Liver (tissue), 9 donors: ENCODE data around the gene CRISP1. TPM values are rescaled to one million over a fixed set of nuclear protein-coding genes. Genes with fewer than 3 reads are reported as not detected.

Experiments used
- DNase-seq: peaks from one replicate; pipeline ENCODE4 v3.0.0-alpha.2; 2017; ENCODE audit warnings: low spot score
- H3K27ac ChIP-seq, 2 donors: one replicate each; pipeline ENCODE4 v1.7.0; 2013; ENCODE audit warnings: inconsistent platforms in 2 of 2, low read length in 2 of 2, control low read depth in 1 of 2, low read depth in 1 of 2, mild to moderate bottlenecking in 1 of 2
- H3K27me3 ChIP-seq, 4 donors: one replicate each; pipeline versions ENCODE4 v1.6.1 to v1.7.0; 2013; ENCODE audit warnings: low read length in 3 of 4, inconsistent platforms in 1 of 4, mild to moderate bottlenecking in 1 of 4, moderate library complexity in 1 of 4; ENCODE audit not compliant: control insufficient read depth in 4 of 4, insufficient read depth in 4 of 4
- H3K36me3 ChIP-seq, 4 donors: one replicate each; pipeline versions ENCODE4 v1.6.1 to v1.7.0; 2013; ENCODE audit warnings: low read length in 3 of 4, mild to moderate bottlenecking in 3 of 4, low read depth in 1 of 4, moderate library complexity in 1 of 4; ENCODE audit not compliant: control insufficient read depth in 4 of 4, insufficient read depth in 3 of 4
- H3K4me1 ChIP-seq, 4 donors: one replicate each; pipeline versions ENCODE4 v1.6.1 to v1.7.0; 2013; ENCODE audit warnings: low read length in 3 of 4, mild to moderate bottlenecking in 3 of 4, moderate library complexity in 1 of 4; ENCODE audit not compliant: control insufficient read depth in 4 of 4, insufficient read depth in 4 of 4
- H3K4me3 ChIP-seq, 3 donors: one replicate each; pipeline versions ENCODE4 v1.6.1 to v1.7.0; 2013; ENCODE audit warnings: low read length in 3 of 3, control low read depth in 1 of 3, low read depth in 1 of 3, mild to moderate bottlenecking in 1 of 3
- H3K9ac ChIP-seq, 2 donors: one replicate each; pipeline ENCODE4 v1.7.0; 2013; ENCODE audit warnings: low read length in 2 of 2, mild to moderate bottlenecking in 2 of 2, moderate library complexity in 2 of 2, control low read depth in 1 of 2, low read depth in 1 of 2
- H3K9me3 ChIP-seq, 4 donors: one replicate each; pipeline versions ENCODE4 v1.6.1 to v1.7.0; 2013; ENCODE audit warnings: low read length in 3 of 4; ENCODE audit not compliant: control insufficient read depth in 4 of 4
- ATF3 ChIP-seq: IDR thresholded peaks from 2 replicates; pipeline ENCODE4 v1.6.1; 2016; ENCODE audit warnings: antibody characterized with exemption
- CTCF ChIP-seq: fragments of 150-350 bp; IDR thresholded peaks from 2 replicates; pipeline ENCODE4 v1.5.1; 2017; ENCODE audit warnings: improper control_type of control experiment, low read depth, low read length; ENCODE audit not compliant: missing input control
- EGR1 ChIP-seq, 2 donors: IDR thresholded peaks; 2 replicates each; pipeline ENCODE4 v1.6.1; 2016 to 2018; ENCODE audit warnings: antibody characterized with exemption in 2 of 2, low read depth in 2 of 2
- FOXA1 ChIP-seq: IDR thresholded peaks from 2 replicates; pipeline ENCODE4 v1.6.1; 2016; ENCODE audit warnings: antibody characterized with exemption
- FOXA2 ChIP-seq: IDR thresholded peaks from 2 replicates; pipeline ENCODE4 v1.6.1; 2016; ENCODE audit warnings: antibody characterized with exemption
- GABPA ChIP-seq, 2 donors: IDR thresholded peaks in 1 of 2; conservative IDR thresholded peaks in 1 of 2; 2 replicates each; pipeline ENCODE4 v1.6.1; 2016; ENCODE audit warnings: antibody characterized with exemption in 2 of 2, mild to moderate bottlenecking in 1 of 2, moderate library complexity in 1 of 2
- HNF4A ChIP-seq, 2 donors: conservative IDR thresholded peaks; 2 replicates each; pipeline ENCODE4 v1.6.1; 2016; ENCODE audit warnings: antibody characterized with exemption in 2 of 2, mild to moderate bottlenecking in 2 of 2
- HNF4G ChIP-seq: IDR thresholded peaks from 2 replicates; pipeline ENCODE4 v1.6.1; 2016; ENCODE audit warnings: antibody characterized with exemption
- JUND ChIP-seq, 2 donors: IDR thresholded peaks; 2 replicates each; pipeline ENCODE4 v1.6.1; 2016; ENCODE audit warnings: antibody characterized with exemption in 2 of 2
- NR2F2 ChIP-seq: IDR thresholded peaks from 2 replicates; pipeline ENCODE4 v1.6.1; 2016; ENCODE audit warnings: antibody characterized with exemption
- RXRA ChIP-seq, 2 donors: IDR thresholded peaks; 2 replicates each; pipeline ENCODE4 v1.6.1; 2017 to 2018; ENCODE audit warnings: antibody characterized with exemption in 2 of 2, mild to moderate bottlenecking in 1 of 2
- SP1 ChIP-seq: IDR thresholded peaks from 2 replicates; pipeline ENCODE4 v1.6.1; 2018; ENCODE audit warnings: antibody characterized with exemption, mild to moderate bottlenecking
- YY1 ChIP-seq: IDR thresholded peaks from 2 replicates; pipeline ENCODE4 v1.6.1; 2016; ENCODE audit warnings: antibody characterized with exemption, mild to moderate bottlenecking
- ZBTB33 ChIP-seq: IDR thresholded peaks from 2 replicates; pipeline ENCODE4 v1.6.1; 2016; ENCODE audit warnings: antibody characterized with exemption
- WGBS: extraction: QIAGEN DNeasy Blood & Tissue Kit; methylation state at CpG from one replicate; pipeline ENCODE4 v1.1.7; 2013; 5-methylcytosine and 5-hydroxymethylcytosine counted together
- polyA plus RNA-seq, 2 donors: library from polyadenylated mRNA; stranded (reverse) in 1 of 2; unstranded in 1 of 2; fragments of 200-250 nt in 1 of 2; fragments of >200 nt in 1 of 2; fragmentation: Nextera tagmentation in 1 of 2; extraction: Ambion mirVana in 1 of 2; gene quantifications; one replicate each; pipeline versions ENCODE4 v1.2.1 to v1.2.3, GENCODE V29; 2013 to 2015
- total RNA-seq, 2 donors: library from RNA; depleted of rRNA; stranded (reverse); fragments of >200 nt; gene quantifications; one replicate each; pipeline ENCODE4 v1.2.3, GENCODE V29; 2014
- TF ChIP-seq, protein P1 (sequence below): IDR thresholded peaks from 2 replicates; pipeline ENCODE4 v1.6.1; 2016; ENCODE audit warnings: antibody characterized with exemption, mild to moderate bottlenecking
- TF ChIP-seq, protein P2 (sequence below): IDR thresholded peaks from 2 replicates; pipeline ENCODE4 v1.6.1; 2016; ENCODE audit warnings: antibody characterized with exemption
- donor health status: healthy.
- donor health status: healthy.
- donor health status: healthy.
- donor health status: healthy.
- donor health status: healthy.

CRISP1 gene
- total and polyA plus RNA-seq, 4 donors, result not detected

DNA sequence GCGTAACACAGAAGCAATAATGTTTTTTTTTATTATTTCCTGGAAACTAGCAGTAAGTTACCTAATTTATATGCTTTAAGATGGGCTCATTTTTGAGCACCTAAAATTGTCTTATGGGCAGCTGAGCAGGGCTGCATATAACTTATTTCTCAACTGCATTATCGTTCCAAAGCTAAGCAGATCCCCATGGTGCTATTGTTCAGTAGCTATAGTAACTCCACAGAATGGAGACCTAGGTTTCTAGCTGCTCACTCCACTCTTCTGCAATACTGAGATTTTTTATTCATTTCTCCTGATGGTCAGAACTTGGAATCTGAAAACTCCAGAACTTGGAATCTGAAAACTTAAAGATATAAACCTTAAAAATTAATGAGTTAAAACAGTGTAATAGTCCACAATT, 18.7 kb downstream of the CRISP1 start:
- no peak overlapping the region for H3K9ac ChIP-seq
- H3K4me1 ChIP-seq, result no peaks in the 10 kb centered on the region
- WGBS, result 82% methylated on average over 2 of the region's 2 CpGs
- no peak overlapping the region for H3K4me3 ChIP-seq
- TF ChIP-seq FOXA2 (no peak), RXRA (IDR thresholded peaks at IDR 0.05) (no peak), SP1 (no peak), FOXA1 (no peak), HNF4A (conservative IDR thresholded peaks at IDR 0.05) (no peak), GABPA (IDR thresholded peaks at IDR 0.05 in 1 of 2, conservative IDR thresholded peaks at IDR 0.05 in 1 of 2) (no peak), YY1 (no peak), ATF3 (no peak), NR2F2 (no peak), CTCF (no peak), EGR1 (IDR thresholded peaks at IDR 0.05; ENCODE audit: low read depth in 2 of 2) (no peak), JUND (IDR thresholded peaks at IDR 0.05) (no peak)
- TF ChIP-seq, protein P1, sequence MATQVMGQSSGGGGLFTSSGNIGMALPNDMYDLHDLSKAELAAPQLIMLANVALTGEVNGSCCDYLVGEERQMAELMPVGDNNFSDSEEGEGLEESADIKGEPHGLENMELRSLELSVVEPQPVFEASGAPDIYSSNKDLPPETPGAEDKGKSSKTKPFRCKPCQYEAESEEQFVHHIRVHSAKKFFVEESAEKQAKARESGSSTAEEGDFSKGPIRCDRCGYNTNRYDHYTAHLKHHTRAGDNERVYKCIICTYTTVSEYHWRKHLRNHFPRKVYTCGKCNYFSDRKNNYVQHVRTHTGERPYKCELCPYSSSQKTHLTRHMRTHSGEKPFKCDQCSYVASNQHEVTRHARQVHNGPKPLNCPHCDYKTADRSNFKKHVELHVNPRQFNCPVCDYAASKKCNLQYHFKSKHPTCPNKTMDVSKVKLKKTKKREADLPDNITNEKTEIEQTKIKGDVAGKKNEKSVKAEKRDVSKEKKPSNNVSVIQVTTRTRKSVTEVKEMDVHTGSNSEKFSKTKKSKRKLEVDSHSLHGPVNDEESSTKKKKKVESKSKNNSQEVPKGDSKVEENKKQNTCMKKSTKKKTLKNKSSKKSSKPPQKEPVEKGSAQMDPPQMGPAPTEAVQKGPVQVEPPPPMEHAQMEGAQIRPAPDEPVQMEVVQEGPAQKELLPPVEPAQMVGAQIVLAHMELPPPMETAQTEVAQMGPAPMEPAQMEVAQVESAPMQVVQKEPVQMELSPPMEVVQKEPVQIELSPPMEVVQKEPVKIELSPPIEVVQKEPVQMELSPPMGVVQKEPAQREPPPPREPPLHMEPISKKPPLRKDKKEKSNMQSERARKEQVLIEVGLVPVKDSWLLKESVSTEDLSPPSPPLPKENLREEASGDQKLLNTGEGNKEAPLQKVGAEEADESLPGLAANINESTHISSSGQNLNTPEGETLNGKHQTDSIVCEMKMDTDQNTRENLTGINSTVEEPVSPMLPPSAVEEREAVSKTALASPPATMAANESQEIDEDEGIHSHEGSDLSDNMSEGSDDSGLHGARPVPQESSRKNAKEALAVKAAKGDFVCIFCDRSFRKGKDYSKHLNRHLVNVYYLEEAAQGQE, result no peak
- TF ChIP-seq, protein P2, sequence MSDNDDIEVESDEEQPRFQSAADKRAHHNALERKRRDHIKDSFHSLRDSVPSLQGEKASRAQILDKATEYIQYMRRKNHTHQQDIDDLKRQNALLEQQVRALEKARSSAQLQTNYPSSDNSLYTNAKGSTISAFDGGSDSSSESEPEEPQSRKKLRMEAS, result no peak
- H3K36me3 ChIP-seq, result no peaks in the 10 kb centered on the region
- no peaks in the 10 kb centered on the region for H3K27me3 ChIP-seq
- DNase-seq, result no peak
- H3K9me3 ChIP-seq, result no peaks in the 10 kb centered on the region
- H3K27ac ChIP-seq, result no peak overlapping the region

- Histone ChIP-seq H3K27me3 (no peaks in the 10 kb centered on the region), H3K4me3 (no peak overlapping the region), H3K36me3 (no peaks in the 10 kb centered on the region), H3K4me1 (no peaks in the 10 kb centered on the region), H3K27ac (no peak overlapping the region), H3K9me3 (no peaks in the 10 kb centered on the region), H3K9ac (no peak overlapping the region)
- DNase-seq, result no peak
- 92% methylated on average over 4 of the region's 4 CpGs for WGBS
- TF ChIP-seq, protein P2, result no peak
- TF ChIP-seq RXRA (IDR thresholded peaks at IDR 0.05) (no peak), EGR1 (IDR thresholded peaks at IDR 0.05; ENCODE audit: low read depth in 2 of 2) (no peak), CTCF (no peak), ZBTB33 (no peak), HNF4G (no peak)
- TF ChIP-seq, protein P1, result no peak
Observed at GRCh38 chr6:49847014-49847413, 19.3 kb downstream of the CRISP1 start.
